Measurements from ENCODE around the gene PDE10A. TPM values are rescaled to one million over a fixed set of nuclear protein-coding genes. Genes with fewer than 3 reads are reported as not detected.

PDE10A gene
- total and polyA plus RNA-seq, 2 experiments from 2014 or later = 2.0 to 7.2 TPM

DNA sequence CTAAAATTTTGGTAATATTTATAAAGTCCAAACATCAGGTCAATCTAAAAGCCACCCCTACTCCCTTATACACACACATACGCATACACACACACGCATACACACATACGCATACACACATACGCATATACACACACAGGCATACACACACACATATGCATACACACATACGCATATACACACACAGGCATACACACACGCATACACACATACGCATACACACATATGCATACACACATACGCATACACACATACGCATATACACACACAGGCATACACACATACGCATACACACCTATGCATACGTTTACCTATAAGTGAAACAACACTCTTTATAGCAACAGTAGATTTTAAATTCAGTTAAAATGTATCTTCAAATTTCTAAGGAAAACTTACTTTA is 240.8 kb downstream of the PDE10A start:
- no peaks in the 10 kb centered on the region for H3K36me3 ChIP-seq (replicated peaks; ENCODE audit: insufficient read depth, low read depth)
- H3K9me2 ChIP-seq (replicated peaks; ENCODE audit: insufficient read depth) = no peaks in the 10 kb centered on the region
- DNase-seq (ENCODE audit: low spot score) = no peak
- no peaks in the 10 kb centered on the region for H3K79me2 ChIP-seq
- WGBS (ENCODE audit: low lambda C conversion rate, missing lambda C conversion rate) = 97% methylated on average over 11 of the region's 11 CpGs
- H3K4me3 ChIP-seq = no peak overlapping the region
- H2AFZ ChIP-seq = no peak overlapping the region
- no peak for TF ChIP-seq EZH2 (IDR thresholded peaks at IDR 0.05; ENCODE audit: borderline replicate concordance)
- no peak for TF ChIP-seq EZH2phosphoT487 (IDR thresholded peaks at IDR 0.05; ENCODE audit: low read depth, severe bottlenecking, unreplicated experiment)
- TF ChIP-seq, protein P1, sequence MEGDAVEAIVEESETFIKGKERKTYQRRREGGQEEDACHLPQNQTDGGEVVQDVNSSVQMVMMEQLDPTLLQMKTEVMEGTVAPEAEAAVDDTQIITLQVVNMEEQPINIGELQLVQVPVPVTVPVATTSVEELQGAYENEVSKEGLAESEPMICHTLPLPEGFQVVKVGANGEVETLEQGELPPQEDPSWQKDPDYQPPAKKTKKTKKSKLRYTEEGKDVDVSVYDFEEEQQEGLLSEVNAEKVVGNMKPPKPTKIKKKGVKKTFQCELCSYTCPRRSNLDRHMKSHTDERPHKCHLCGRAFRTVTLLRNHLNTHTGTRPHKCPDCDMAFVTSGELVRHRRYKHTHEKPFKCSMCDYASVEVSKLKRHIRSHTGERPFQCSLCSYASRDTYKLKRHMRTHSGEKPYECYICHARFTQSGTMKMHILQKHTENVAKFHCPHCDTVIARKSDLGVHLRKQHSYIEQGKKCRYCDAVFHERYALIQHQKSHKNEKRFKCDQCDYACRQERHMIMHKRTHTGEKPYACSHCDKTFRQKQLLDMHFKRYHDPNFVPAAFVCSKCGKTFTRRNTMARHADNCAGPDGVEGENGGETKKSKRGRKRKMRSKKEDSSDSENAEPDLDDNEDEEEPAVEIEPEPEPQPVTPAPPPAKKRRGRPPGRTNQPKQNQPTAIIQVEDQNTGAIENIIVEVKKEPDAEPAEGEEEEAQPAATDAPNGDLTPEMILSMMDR (IDR thresholded peaks at IDR 0.05; ENCODE audit: poor library complexity) = no peak
- H3K27me3 ChIP-seq = no peaks in the 10 kb centered on the region
- no peaks in the 10 kb centered on the region for H3K4me1 ChIP-seq (ENCODE audit: insufficient read depth)
- H3K9me3 ChIP-seq (ENCODE audit: low read depth) = no peaks in the 10 kb centered on the region
- H3K4me2 ChIP-seq = no peak overlapping the region
- no peak overlapping the region for H3K27ac ChIP-seq
- no peaks in the 10 kb centered on the region for H4K20me1 ChIP-seq (ENCODE audit: insufficient read depth, poor library complexity, severe bottlenecking)

DNA sequence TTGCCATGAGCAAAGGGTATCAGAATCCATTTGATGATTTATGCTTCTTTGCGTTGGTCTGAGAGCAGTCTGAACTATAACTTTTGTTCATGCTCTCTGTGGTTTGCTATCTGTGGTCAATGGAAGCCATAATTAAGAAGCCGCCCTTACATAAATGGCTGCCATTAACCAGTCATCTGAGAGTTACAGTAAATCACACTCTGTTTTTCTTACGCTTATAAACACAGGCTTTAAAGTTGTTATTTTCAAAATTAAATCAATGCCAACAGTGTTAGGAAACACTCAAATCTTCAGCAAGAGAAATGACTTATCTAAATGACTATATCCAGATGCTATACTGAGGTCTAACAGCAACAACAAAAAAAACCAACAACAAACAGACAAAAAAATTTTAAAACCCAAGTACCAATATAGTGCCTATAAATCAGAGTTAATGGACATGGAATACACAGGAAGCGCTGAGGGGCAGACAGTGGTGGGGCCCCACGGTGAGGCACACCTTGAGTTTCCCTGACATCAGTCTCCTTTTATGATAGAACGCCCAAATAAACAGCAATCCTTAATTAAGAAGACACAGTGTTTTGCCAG is 245.7 kb downstream of the PDE10A start:
- TF ChIP-seq, protein P1 (IDR thresholded peaks at IDR 0.05; ENCODE audit: poor library complexity) = no peak
- no peak for TF ChIP-seq EZH2 (IDR thresholded peaks at IDR 0.05; ENCODE audit: borderline replicate concordance)
- TF ChIP-seq EZH2phosphoT487 (IDR thresholded peaks at IDR 0.05; ENCODE audit: low read depth, severe bottlenecking, unreplicated experiment) = no peak
- no peaks in the 10 kb centered on the region for H3K4me1 ChIP-seq (ENCODE audit: insufficient read depth)
- no peaks in the 10 kb centered on the region for H3K27me3 ChIP-seq
- no peaks in the 10 kb centered on the region for H3K9me2 ChIP-seq (replicated peaks; ENCODE audit: insufficient read depth)
- no peak overlapping the region for H3K4me3 ChIP-seq
- DNase-seq (ENCODE audit: low spot score) = no peak
- no peak overlapping the region for H3K27ac ChIP-seq
- no peaks in the 10 kb centered on the region for H4K20me1 ChIP-seq (ENCODE audit: insufficient read depth, poor library complexity, severe bottlenecking)
- 85% methylated on average over 6 of the region's 6 CpGs for WGBS (ENCODE audit: low lambda C conversion rate, missing lambda C conversion rate)
- H2AFZ ChIP-seq = no peak overlapping the region
- H3K9me3 ChIP-seq (ENCODE audit: low read depth) = no peaks in the 10 kb centered on the region
- no peaks in the 10 kb centered on the region for H3K36me3 ChIP-seq (replicated peaks; ENCODE audit: insufficient read depth, low read depth)
- no peaks in the 10 kb centered on the region for H3K79me2 ChIP-seq
- H3K4me2 ChIP-seq = no peak overlapping the region

DNA sequence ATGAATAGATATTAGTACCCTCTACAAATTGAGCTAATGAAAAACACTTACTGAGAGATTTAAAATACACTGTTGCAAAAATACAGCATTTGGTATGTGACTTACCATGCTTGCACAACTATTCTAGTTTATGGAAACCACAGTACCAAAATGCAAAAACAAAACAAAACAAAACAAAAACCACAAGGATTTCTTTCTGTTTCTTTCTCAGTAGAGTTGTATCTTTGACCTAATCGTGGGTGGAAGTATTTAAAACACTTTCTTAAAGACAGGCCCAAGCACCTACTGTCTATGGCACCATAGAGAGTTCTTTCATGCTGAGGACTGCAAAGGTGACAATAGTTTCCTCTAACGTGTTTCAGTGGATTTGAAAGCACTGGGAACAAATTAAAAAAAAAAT is 258.3 kb downstream of the PDE10A start:
- TF ChIP-seq, protein P1 (IDR thresholded peaks at IDR 0.05; ENCODE audit: poor library complexity) = no peak
- no peak for TF ChIP-seq EZH2phosphoT487 (IDR thresholded peaks at IDR 0.05; ENCODE audit: low read depth, severe bottlenecking, unreplicated experiment)
- no peak for TF ChIP-seq EZH2 (IDR thresholded peaks at IDR 0.05; ENCODE audit: borderline replicate concordance)
- Histone ChIP-seq H3K36me3 (replicated peaks; ENCODE audit: insufficient read depth, low read depth) (no peaks in the 10 kb centered on the region), H3K27me3 (no peaks in the 10 kb centered on the region), H4K20me1 (ENCODE audit: insufficient read depth, poor library complexity, severe bottlenecking) (no peaks in the 10 kb centered on the region), H3K9me3 (ENCODE audit: low read depth) (no peaks in the 10 kb centered on the region), H3K4me3 (no peak overlapping the region), H3K79me2 (no peaks in the 10 kb centered on the region), H3K9me2 (replicated peaks; ENCODE audit: insufficient read depth) (no peaks in the 10 kb centered on the region), H3K4me1 (ENCODE audit: insufficient read depth) (no peaks in the 10 kb centered on the region), H3K27ac (no peak overlapping the region), H3K4me2 (no peak overlapping the region), H2AFZ (no peak overlapping the region)
- no peak for DNase-seq (ENCODE audit: low spot score)
- WGBS (ENCODE audit: low lambda C conversion rate, missing lambda C conversion rate) = 50% methylated on average over 2 of the region's 2 CpGs
